ENCODE measurements around the gene HES2.

GRCh38 chr1:6459850-6460265 lies 40.1 kb upstream of the HES2 start:
- TF ChIP-seq CSDC2 (CRISPR knock-in tag; IDR thresholded peaks at IDR 0.05) (no peak), ESRRG (CRISPR knock-in tag; IDR thresholded peaks at IDR 0.05) (no peak), ZNF70 (CRISPR knock-in tag; IDR thresholded peaks at IDR 0.05) (no peak), CREB5 (CRISPR knock-in tag; IDR thresholded peaks at IDR 0.05; ENCODE audit: low read depth) (no peak), GLIS3 (CRISPR knock-in tag; IDR thresholded peaks at IDR 0.05) (no peak), ARNTL (CRISPR knock-in tag; IDR thresholded peaks at IDR 0.05; ENCODE audit: borderline replicate concordance, low read depth) (no peak), PATZ1 (CRISPR knock-in tag; IDR thresholded peaks at IDR 0.05; ENCODE audit: borderline replicate concordance) (no peak)

Data from SK-N-SH treated with all-trans-retinoic acid at 6 μM for 48 hours (cell line).